Suprapubic skin (tissue), 4 donors: ENCODE data around the gene FASTKD3.

Experiments used
- CTCF ChIP-seq, 2 donors: fragments of 200-600 bp in 1 of 2; fragments of 450-650 bp in 1 of 2; sonication (generic) in 1 of 2; IDR thresholded peaks; one replicate each; pipeline ENCODE4 v1.5.1; 2016 to 2019; ENCODE audit warnings: antibody characterized with exemption in 2 of 2, mild to moderate bottlenecking in 1 of 2, moderate library complexity in 1 of 2
- EP300 ChIP-seq: sonication (generic); formaldehyde crosslinking; IDR thresholded peaks from one replicate; pipeline ENCODE4 v1.6.1; 2017; ENCODE audit warnings: antibody characterized with exemption
- POLR2A ChIP-seq, 2 donors: fragments of 450-650 bp; IDR thresholded peaks; one replicate each; pipeline ENCODE4 v1.6.1; 2017; ENCODE audit warnings: antibody characterized with exemption in 2 of 2, mild to moderate bottlenecking in 2 of 2, moderate library complexity in 2 of 2
- POLR2AphosphoS5 ChIP-seq, 3 donors: sonication (generic); formaldehyde crosslinking; IDR thresholded peaks; one replicate each; pipeline ENCODE4 v1.6.1; 2017; ENCODE audit warnings: antibody characterized with exemption in 3 of 3

GRCh38 chr5:7884491-7885267 lies 15.8 kb upstream of the FASTKD3 start:
- TF ChIP-seq CTCF (IDR thresholded peaks at IDR 0.05) (no peak), POLR2AphosphoS5 (IDR thresholded peaks at IDR 0.05) (no peak), POLR2A (IDR thresholded peaks at IDR 0.05) (no peak), EP300 (no peak)
